Amniotic stem cell (primary cell): Measurements from ENCODE around the gene SORL1.

Source experiments
- DNase-seq: peaks from one replicate; lab custom pipeline; 2025; lab: John Stamatoyannopoulos, UW

The SORL1 gene

GRCh38 chr11:121661880-121662486 is 209.9 kb downstream of the SORL1 start:
- DNase-seq, result peak; percentile 20

GRCh38 chr11:121664144-121664543 is 212.0 kb downstream of the SORL1 start:
- DNase-seq, result no peak

GRCh38 chr11:121665206-121665838 is 213.2 kb downstream of the SORL1 start:
- no peak for DNase-seq

GRCh38 chr11:121667836-121668235 is 215.7 kb downstream of the SORL1 start:
- DNase-seq, result no peak

GRCh38 chr11:121669422-121669821 is 217.3 kb downstream of the SORL1 start:
- no peak for DNase-seq

GRCh38 chr11:121670266-121670665 is 218.2 kb downstream of the SORL1 start:
- no peak for DNase-seq

- no peak for DNase-seq
Measured at GRCh38 chr11:121670805-121671282, 218.7 kb downstream of the SORL1 start.

- no peak for DNase-seq
Measured at GRCh38 chr11:121671283-121672168, 219.4 kb downstream of the SORL1 start.

- DNase-seq, result no peak
Measured at GRCh38 chr11:121672630-121673487, 220.7 kb downstream of the SORL1 start.

GRCh38 chr11:121681550-121682268 is 229.6 kb downstream of the SORL1 start:
- DNase-seq, result no peak
